OCI-LY1 (cell line): ENCODE measurements around the gene PTPDC1.

Experiments
- H2AFZ ChIP-seq: fragments of 200-600 bp; sonication (generic), shearing (Covaris generic); 2 replicates; pipeline ENCODE4 v1.6.0; 2014; ENCODE audit warnings: antibody characterized with exemption, mild to moderate bottlenecking, low read length
- H3F3A ChIP-seq: fragments of 200-600 bp; sonication (generic), shearing (Covaris generic); 2 replicates; pipeline ENCODE4 v1.6.0; 2014; ENCODE audit warnings: mild to moderate bottlenecking, antibody characterized with exemption, low read length, moderate library complexity; ENCODE audit not compliant: insufficient read depth
- H3K27ac ChIP-seq: fragments of 200-600 bp; sonication (generic); 2 replicates; pipeline ENCODE4 v1.5.1; 2014; ENCODE audit warnings: low read length, mixed run types, mild to moderate bottlenecking, low read depth; ENCODE audit not compliant: poor library complexity, severe bottlenecking
- H3K27me3 ChIP-seq: fragments of 200-600 bp; sonication (generic); 2 replicates; pipeline ENCODE4 v1.6.0; 2014; ENCODE audit warnings: antibody characterized with exemption, mild to moderate bottlenecking, low read length, moderate library complexity; ENCODE audit not compliant: insufficient read depth
- H3K36me3 ChIP-seq: fragments of 200-600 bp; sonication (generic); 2 replicates; pipeline ENCODE4 v1.6.1; 2014; ENCODE audit warnings: mild to moderate bottlenecking, antibody characterized with exemption, low read length, moderate library complexity, mixed read lengths; ENCODE audit not compliant: insufficient read depth
- H3K4me1 ChIP-seq: fragments of 200-600 bp; sonication (generic); 2 replicates; pipeline ENCODE4 v1.5.1; 2014; ENCODE audit warnings: mild to moderate bottlenecking, low read length, moderate library complexity; ENCODE audit not compliant: insufficient read depth, severe bottlenecking
- H3K4me2 ChIP-seq: fragments of 200-600 bp; sonication (generic), shearing (Covaris generic); 2 replicates; pipeline ENCODE4 v1.6.1; 2014; ENCODE audit warnings: low read length
- H3K4me3 ChIP-seq: fragments of 200-600 bp; sonication (generic); 2 replicates; pipeline ENCODE4 v1.5.1; 2014; ENCODE audit warnings: low read length, low read depth, mild to moderate bottlenecking, mixed read lengths; ENCODE audit not compliant: poor library complexity, severe bottlenecking
- H3K79me2 ChIP-seq: fragments of 200-600 bp; shearing (Covaris generic); 2 replicates; pipeline ENCODE4 v1.6.1; 2016; ENCODE audit warnings: mixed run types, low read length, mixed read lengths; ENCODE audit not compliant: insufficient read depth
- H3K9ac ChIP-seq: fragments of 200-600 bp; sonication (generic), shearing (Covaris generic); 2 replicates; pipeline ENCODE4 v1.6.1; 2014; ENCODE audit warnings: mild to moderate bottlenecking, low read length, mixed read lengths
- H3K9me2 ChIP-seq: fragments of 200-600 bp; sonication (generic), shearing (Covaris generic); 2 replicates; pipeline ENCODE4 v1.6.1; 2014; ENCODE audit warnings: low read depth, mild to moderate bottlenecking, low read length, mixed read lengths
- H3K9me3 ChIP-seq: fragments of 200-600 bp; shearing (Covaris generic); 2 replicates; pipeline ENCODE4 v1.6.1; 2014; ENCODE audit warnings: low read length, mixed read lengths
- H4K20me1 ChIP-seq: fragments of 200-600 bp; sonication (generic), shearing (Covaris generic); 2 replicates; pipeline ENCODE4 v1.6.0; 2016; ENCODE audit warnings: mild to moderate bottlenecking, low read length; ENCODE audit not compliant: insufficient read depth
- CTCF ChIP-seq: fragments of 200-600 bp; sonication (generic), shearing (Covaris generic); IDR thresholded peaks from 2 replicates; pipeline ENCODE4 v1.5.1; 2017; ENCODE audit warnings: mild to moderate bottlenecking, antibody characterized with exemption, low read length, moderate library complexity, mixed read lengths
- EZH2 ChIP-seq: fragments of 200-600 bp; sonication (generic), shearing (Covaris generic); IDR thresholded peaks from 2 replicates; pipeline ENCODE4 v1.8.0; 2017; ENCODE audit warnings: borderline replicate concordance, mixed run types, mild to moderate bottlenecking, antibody characterized with exemption, low read length, moderate library complexity, mixed read lengths

The PTPDC1 gene

GRCh38 chr9:94101162-94101853 is 17.0 kb downstream of the PTPDC1 start:
- Histone ChIP-seq H3K27me3 (no peaks in the 10 kb centered on the region), H3K36me3 (no peaks in the 10 kb centered on the region), H3K9me3 (no peaks in the 10 kb centered on the region), H3K79me2 (no peaks in the 10 kb centered on the region), H3F3A (no peaks in the 10 kb centered on the region), H3K9me2 (no peaks in the 10 kb centered on the region), H3K4me1 (no peaks in the 10 kb centered on the region), H3K9ac (no peak overlapping the region), H3K27ac (no peak overlapping the region), H4K20me1 (no peaks in the 10 kb centered on the region), H3K4me2 (no peak overlapping the region), H3K4me3 (no peak overlapping the region), H2AFZ (no peak overlapping the region)
- TF ChIP-seq EZH2 (no peak), CTCF (no peak)

- no peaks in the 10 kb centered on the region for H3F3A ChIP-seq
Observed at GRCh38 chr9:94108584-94108983, 24.3 kb downstream of the PTPDC1 start.

GRCh38 chr9:94110821-94111252 is 26.6 kb downstream of the PTPDC1 start:
- H4K20me1 ChIP-seq: no peaks in the 10 kb centered on the region
- no peak overlapping the region for H3K9ac ChIP-seq
- no peaks in the 10 kb centered on the region for H3F3A ChIP-seq
- H3K36me3 ChIP-seq: no peaks in the 10 kb centered on the region
- H3K4me3 ChIP-seq: no peak overlapping the region
- no peak overlapping the region for H3K27ac ChIP-seq
- no peaks in the 10 kb centered on the region for H3K9me3 ChIP-seq
- no peaks in the 10 kb centered on the region for H3K9me2 ChIP-seq
- no peak for TF ChIP-seq CTCF
- TF ChIP-seq EZH2: no peak
- H3K79me2 ChIP-seq: no peaks in the 10 kb centered on the region
- H3K27me3 ChIP-seq: no peaks in the 10 kb centered on the region
- no peak overlapping the region for H3K4me2 ChIP-seq
- H3K4me1 ChIP-seq: no peaks in the 10 kb centered on the region
- H2AFZ ChIP-seq: no peak overlapping the region

More at GRCh38 chr9:94108584-94108983, 24.3 kb downstream of the PTPDC1 start:
- no peak overlapping the region for H3K4me3 ChIP-seq
- H3K9ac ChIP-seq: no peak overlapping the region
- no peaks in the 10 kb centered on the region for H3K9me3 ChIP-seq
- H3K79me2 ChIP-seq: no peaks in the 10 kb centered on the region
- no peaks in the 10 kb centered on the region for H3K9me2 ChIP-seq
- TF ChIP-seq CTCF (no peak), EZH2 (no peak)
- no peaks in the 10 kb centered on the region for H3K36me3 ChIP-seq
- H3K27ac ChIP-seq: no peak overlapping the region
- no peaks in the 10 kb centered on the region for H3K27me3 ChIP-seq
- no peak overlapping the region for H3K4me2 ChIP-seq
- H2AFZ ChIP-seq: no peak overlapping the region
- no peaks in the 10 kb centered on the region for H4K20me1 ChIP-seq
- no peaks in the 10 kb centered on the region for H3K4me1 ChIP-seq
